HuH-7.5 (cell line): Measurements from ENCODE around the gene GCKR.

Experiments
- DNase-seq: peaks from one replicate; pipeline ENCODE4 v3.0.0; 2011; ENCODE audit warnings: low spot score

Gene GCKR, protein sequence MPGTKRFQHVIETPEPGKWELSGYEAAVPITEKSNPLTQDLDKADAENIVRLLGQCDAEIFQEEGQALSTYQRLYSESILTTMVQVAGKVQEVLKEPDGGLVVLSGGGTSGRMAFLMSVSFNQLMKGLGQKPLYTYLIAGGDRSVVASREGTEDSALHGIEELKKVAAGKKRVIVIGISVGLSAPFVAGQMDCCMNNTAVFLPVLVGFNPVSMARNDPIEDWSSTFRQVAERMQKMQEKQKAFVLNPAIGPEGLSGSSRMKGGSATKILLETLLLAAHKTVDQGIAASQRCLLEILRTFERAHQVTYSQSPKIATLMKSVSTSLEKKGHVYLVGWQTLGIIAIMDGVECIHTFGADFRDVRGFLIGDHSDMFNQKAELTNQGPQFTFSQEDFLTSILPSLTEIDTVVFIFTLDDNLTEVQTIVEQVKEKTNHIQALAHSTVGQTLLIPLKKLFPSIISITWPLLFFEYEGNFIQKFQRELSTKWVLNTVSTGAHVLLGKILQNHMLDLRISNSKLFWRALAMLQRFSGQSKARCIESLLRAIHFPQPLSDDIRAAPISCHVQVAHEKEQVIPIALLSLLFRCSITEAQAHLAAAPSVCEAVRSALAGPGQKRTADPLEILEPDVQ

DNA sequence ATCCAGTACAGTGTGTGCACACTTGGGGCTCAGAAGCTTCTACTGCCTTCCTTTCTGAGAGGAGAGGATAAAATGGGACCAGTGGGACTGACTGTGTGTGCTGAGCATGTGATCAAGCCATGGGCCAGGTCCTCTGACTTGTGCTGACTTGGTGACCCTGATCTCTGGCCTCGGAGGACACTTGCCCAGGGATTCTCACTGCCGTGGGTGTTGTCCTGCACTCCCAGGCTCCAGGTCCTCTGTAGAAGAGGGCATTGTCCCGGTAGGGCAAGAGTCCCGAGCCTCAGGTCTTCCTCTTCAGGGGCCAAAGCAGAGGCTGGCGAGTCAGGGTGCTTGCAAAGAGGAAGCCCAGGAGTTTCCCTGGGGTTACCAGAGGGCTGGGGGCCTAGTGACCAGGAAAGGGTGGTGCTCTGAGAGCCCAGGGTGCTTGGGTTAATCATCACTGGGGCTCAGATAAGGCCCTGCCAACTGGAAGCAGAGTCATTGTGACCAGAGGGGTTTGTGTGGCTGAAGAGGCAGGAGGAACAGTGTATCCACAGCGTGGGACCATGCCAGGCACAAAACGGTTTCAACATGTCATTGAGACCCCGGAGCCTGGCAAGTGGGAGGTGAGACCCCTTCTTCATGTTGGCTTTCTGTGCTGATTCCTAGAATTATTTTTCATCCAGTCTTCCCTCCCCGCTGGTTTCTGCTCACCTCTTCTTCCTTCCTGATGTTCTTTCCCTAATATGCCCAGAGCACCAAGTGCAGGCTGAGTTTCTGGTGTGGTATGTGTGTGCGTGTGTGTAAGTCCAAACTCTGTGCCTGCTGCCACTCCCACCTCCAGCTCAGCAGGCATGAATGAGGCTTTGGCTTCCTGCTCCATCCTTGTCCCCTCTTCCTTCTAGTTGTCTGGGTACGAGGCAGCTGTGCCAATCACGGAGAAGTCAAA lies at the start of gene GCKR:
TSS of gene GCKR (plus strand) at position 483 of the 931 bp plus-strand sequence. CDS start at position 549, 66 bp downstream.
- DNase-seq: peak; percentile 40

DNA sequence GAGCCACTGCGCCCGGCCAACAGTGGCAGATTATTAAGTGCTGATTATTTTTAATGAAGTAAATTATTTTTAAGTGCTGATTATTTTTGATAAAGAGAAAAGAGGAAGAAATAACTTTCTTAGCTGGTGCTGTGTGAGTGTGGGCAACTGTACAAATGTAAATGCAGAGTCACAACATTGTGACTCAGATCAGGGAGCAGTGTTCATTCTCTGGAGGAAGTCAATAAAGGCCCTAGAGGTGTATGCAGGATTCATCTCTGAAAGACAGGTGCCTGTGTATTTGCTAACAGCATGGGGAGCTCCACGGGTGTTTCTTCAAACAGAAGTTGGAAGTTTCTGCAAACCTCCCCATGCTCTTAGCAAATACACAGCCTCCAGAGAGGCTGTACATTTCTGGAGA lies 48.3 kb upstream of the GCKR start:
- DNase-seq: no peak

DNA sequence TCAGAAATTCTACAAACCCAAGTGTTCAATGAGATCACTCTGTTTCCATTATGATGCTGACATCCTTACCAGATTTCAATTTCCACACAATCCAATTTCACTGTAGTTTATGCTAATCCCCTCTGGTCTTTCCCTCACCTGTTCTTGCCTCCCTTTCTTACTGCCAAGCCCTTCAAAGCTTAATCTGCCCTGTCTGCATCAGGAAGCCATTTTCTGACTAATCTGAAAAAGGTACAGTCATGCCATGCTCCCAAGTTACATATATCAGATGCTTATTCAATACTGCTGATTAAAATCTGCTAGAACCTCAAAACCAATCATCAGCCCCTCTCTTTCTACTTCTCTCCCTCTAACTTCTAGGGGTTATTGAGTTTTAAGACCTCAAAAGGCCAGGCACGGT lies 45.5 kb upstream of the GCKR start:
- no peak for DNase-seq

DNA sequence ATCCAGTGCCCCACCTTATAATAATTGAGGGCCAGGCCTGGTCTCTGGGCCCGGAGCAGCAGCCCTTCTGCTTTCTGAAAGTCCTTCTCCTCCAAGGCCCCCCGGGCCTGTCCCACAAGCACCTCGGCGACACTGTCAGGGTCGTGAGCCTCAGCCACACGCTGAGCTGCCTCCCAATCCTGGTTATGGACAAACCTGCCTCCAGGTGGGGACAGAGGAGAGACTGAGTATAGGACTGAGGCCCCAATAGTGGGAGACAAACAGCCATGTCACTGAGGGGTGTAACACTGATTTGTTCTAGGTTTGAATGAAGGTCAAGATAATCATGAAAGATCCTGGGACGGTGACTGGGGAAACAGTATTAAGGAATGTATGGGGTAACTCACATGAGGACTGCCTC lies 42.7 kb upstream of the GCKR start:
- DNase-seq: no peak

DNA sequence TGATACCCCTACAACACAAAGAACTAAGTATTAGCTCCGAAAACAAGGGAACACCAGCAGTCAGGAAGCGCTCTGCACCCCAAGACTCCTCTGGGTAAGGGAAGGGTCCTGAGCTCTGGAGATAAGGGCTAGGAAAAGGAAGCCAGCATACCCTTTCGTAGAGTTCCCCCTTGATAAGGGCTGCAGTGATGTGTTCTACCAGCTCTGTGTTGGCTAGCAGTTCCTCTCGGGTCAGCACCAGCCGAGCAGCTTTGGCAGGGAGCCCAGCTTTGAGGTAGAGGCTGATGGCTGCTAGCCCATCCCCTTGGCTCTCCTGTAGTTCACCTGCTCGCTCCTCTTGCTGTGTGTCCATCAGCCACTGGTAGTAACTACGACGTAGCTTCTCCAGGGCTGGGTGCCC lies 35.5 kb upstream of the GCKR start:
- DNase-seq: no peak

DNA sequence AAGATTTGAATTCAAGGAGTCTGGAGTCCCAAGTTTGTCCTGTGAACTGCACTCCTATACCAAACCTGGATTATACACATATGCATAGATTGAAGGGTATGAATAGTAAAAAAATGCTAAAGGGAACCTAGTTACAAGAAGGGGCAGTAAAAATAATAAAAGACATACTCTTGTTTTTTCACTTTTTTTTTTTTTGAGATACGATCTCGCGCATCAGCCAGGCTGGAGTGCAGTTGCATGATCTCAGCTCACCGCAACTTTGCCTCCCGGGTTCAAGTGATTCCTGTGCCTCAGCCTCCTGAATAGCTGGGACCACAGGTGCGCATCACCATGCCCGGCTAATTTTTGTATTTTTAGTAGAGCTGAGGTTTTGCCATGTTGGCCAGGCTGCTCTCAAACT lies 32.2 kb upstream of the GCKR start:
- no peak for DNase-seq

DNA sequence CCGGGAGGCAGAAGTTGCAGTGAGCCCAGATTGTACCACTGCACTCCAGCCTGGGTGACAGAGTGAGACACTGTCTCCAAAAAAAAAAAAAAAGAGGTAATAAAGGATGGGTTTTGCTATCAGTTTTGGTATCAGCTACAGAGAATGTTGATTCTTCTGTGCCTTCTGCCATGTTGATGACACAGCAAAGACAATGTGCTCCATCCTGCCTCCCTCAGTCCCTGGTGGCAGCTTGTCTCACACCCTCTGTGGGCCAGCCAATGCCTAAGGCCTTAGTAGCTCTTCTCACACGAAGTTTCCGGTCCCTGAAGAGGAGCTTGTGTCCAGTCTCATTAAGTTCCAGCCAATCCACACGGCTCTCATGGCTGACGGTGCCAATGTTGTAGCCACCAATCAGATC lies 24.7 kb upstream of the GCKR start:
- DNase-seq: no peak

DNA sequence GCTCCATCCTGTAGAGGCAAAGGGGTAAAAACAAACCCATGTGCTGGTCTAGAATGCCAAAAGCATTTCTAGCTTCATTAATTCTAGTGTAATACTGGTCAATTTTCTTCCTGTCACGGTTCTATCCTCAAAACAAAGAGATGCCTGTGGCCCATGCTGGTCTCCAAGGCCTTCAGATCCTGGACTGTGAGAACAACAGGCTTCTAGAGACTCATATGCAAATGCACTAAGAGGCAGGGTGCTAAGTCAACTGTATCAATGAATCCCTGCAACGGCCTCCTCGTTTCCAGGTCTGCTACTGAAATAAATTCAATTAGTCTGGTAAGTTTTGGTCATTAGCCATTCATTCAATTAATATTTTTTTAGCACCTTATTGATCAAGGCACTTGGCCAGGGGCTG lies 11.1 kb upstream of the GCKR start:
- DNase-seq: no peak

DNA sequence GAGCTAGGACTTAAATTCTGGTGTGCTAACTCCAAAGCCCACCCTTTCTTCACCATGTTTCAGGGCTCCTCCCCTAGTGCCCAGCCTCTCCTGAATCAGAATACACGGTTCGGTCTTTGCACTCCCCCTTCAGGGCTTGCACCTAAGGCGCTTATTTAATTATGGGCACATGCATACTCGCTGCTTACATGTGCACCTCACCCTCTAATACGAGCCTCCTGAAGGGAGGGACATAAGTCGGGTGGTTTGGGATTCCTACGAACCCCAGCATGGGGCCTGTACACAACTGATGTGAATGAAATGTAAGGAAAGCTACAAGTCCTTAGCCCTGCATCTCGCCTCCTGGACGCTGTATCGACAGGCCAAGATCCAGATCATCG lies 7.5 kb upstream of the GCKR start:
- no peak for DNase-seq

DNA sequence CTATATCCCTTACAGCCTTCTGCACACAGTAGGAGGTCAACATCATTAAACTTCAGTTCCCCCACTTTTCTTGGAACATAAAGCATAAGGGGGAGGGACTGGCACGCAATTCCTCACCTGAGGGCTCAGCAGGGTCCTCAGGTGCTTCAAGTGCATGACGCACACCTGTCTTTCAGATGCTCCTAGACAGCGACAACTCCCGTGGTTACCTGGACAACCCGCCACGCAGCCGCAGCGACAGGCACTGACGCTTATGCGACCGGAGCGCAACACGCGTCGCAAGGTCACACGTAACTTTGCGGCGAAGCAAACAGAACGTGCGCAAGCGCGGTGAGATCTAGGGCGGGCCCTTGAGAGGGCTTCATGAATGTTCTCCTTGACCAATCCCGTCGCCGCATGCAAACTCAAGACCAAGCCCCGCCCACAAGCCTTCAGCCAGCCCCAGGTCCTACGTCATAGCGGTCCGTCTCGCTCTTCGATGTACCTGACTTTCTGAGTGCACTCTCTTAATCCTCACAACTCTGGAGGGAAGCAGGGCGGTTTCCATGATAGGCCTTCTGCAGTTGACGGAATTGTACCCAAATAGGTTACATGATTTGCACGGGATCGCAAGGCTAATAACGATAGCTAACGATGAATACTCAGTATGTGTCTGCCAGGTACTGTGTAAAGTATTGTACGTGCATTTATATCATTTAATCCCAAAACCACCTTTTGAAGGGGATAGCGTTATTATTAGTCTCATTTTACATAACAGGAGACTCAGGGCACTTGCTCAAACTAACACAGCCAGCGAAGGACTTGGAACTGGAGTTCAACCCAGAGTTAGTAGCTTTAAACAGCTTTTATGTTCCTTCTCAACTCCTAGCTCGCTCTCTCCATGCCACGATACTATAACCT lies 6.9 kb upstream of the GCKR start, which contains the start of gene IFT172:
TSS of gene IFT172 (minus strand) at position 246 of the 900 bp plus-strand sequence. CDS start at position 156, 90 bp downstream.
- DNase-seq: peak; percentile 93

DNA sequence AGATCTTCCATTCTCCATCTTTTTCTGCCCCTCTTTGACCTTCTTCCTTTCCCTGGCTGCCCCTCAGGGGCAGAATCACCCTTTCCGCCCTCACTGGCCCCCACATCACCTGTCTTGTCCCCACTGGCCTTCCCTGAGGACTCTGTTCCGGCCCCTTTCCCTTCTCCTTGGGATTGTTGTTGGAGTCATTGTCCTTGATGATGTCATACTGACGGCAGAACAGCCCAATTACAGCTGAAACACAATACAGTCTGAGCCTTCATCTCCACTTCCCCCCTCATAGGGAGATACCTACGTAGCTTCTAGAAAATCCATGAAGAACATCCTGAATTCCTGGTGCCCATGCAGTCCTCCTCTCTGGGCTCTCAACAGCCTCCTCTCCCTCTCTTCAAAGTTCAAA lies 4.1 kb upstream of the GCKR start:
- no peak for DNase-seq

DNA sequence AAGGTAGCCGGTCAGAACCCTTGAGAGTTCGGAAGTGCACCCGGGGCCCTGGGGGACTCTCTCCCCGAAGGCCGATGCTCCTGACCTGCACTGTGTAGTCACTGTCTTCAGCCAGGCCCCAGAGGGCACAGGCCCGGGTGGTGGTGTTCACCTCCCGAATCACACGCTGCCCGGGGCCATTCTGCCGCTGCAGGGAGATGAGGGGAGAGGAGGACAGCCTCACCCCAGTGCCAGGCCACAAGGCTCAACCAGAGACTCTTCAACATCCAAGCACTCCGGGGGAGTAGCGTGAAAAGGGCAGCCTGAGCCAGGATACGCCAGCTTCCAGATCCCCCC lies 2.7 kb upstream of the GCKR start:
- DNase-seq: no peak

DNA sequence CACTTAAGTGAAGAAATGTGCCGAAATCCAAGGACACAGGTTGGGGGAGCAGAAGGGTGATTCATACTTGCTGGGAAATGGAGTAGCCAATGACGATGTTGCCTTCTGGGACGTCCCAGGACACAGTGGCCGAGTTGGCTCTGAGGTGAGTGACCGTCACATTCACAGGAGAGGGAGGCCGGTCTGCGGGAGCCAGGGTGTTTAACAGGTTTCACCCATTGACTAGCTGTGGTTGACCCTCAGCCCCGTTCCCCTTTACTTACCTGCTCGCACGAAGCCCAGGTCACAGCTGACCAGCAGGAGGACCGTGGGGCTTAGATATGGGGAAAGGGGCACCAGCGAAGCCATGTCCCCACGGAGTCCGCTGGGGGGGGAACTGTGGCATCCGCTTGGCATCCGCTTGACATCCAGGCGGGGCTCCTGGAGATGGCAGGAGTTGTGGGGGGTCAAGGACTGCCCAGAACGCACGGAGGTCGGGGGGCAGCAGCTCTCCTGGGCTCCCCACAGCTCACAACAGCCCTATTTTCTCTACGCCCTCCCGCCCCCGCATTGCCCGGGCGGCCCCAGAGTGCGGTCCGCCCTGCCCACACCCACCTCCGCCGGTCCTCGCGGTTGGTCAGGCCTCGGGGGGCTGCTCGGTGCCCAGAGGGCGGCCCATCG lies 2.2 kb upstream of the GCKR start:
- no peak for DNase-seq

DNA sequence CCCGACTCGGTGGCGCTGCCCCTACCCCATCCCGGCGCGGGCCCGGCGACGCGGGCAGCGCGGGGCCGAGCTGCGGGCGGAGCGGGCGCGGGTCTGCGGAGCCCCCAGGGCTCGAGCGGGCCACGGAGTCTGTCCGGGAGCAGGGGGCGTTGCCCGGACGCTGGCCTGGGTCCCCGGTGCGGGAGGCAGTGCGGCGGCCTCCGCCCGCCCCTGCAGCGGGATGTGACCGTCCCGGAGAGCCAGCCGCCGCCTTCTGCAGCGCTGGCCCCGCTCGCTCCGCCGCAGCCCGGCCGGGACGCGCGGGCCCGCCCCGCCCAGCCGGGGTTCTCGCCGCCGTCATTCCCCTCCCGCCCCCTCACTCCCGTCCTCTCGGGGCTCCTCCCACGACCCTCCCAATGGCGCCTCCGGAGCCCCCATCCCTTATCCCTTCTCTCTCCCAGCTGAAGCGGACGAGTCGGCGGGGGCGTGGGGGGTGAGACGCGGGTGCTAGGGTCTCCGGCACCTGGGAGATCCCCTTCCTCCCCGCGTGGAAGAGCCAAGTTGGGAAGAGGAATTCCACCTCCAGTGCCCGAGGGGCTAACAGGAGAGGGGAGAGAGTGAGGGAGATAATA lies 1.6 kb upstream of the GCKR start, which contains the start of gene FNDC4:
TSS of gene FNDC4 (minus strand) at position 257 of the 611 bp plus-strand sequence. CDS start 521 bp downstream, outside the sequence.
- peak; percentile 28 for DNase-seq

DNA sequence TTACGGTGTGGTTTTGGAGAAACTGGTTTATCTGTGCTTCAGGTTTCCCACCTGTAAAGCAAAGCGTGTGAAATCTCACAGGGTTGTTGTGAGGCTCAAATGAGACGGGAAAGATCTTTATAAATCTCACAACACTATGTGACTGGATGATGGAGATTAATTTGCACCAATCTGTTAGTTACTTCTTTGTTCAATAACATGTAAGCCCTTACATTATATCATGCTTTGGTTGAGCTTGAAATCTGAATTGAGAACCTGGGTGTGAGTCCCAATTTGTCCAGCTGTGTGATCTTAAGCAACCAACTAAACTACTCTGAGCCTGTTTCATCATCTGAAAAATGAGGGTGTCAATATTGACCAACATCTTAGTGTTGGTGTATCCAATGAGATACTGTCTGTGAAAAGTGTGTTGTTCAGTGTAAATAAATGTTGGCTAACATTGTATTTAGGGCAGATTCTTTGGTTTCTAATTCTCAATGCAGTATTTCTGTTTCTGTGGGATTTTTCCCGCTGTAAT lies 741 bp upstream of the GCKR start:
- DNase-seq: no peak

DNA sequence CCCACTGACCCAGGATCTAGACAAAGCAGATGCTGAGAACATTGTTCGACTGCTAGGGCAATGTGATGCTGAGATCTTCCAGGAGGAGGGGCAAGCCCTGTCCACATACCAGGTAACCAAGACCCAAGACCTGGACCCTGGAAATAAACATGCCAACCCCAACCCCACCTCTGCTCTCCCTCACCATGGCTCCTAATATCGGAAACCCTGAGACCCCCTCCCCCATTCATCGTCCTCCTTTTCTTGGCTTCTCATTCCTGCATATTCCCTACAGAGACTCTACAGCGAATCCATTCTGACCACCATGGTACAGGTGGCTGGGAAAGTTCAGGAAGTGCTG lies 619 bp downstream of the GCKR start:
- no peak for DNase-seq

DNA sequence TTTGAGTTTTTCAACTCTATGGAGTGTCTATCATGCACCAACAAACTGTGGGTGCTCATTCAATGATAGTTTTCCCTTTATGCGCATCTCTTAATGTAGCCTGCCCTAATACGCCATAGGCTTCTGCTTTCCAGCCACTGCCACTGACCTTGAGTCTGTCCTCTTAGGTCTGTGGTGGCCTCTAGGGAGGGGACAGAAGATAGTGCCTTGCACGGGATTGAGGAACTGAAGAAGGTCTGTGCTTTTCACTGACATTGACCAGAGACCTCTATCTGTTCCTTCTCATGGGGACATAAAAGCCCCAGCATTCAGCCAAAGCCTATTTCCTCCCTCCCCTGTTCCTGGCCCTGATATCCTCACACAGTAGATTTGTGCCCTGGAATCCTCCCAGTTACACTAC lies 2.3 kb downstream of the GCKR start:
- DNase-seq: no peak

DNA sequence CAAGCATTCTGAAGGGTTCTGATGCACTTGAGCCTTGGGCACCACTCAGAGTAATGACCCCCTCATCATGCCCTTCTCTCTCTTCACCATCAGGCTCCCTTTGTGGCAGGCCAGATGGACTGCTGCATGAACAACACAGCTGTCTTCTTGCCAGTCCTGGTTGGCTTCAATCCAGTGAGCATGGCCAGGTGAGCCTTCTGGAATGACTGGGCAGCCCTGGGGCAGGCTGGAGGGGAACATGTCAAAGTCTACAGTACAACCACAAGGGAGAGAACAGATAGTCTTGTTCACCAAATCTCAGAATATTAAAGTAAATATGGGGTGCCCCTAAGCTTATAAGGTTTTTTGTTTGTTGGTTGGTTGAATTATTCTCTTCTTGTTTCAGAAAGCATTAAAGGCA lies 4.4 kb downstream of the GCKR start:
- no peak for DNase-seq

DNA sequence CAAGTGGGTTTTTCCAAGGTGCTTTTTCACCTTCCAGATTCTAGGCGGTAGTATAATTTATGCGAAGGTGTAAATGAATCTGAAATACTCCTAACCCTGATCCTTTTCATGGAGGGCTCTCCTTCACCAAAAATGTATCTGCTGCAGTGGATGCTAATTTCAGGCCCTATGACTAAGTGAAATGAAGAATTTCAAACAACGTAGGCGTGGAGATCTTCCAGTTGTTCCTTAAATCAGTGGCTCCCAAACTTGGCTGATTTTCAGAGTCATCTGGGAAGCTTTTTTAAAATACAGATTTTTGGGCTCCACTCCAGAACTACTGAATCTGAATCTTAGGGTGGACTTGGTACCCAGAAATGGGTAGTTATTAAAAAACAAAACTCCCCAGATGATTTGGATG lies 5.5 kb downstream of the GCKR start:
- no peak for DNase-seq

DNA sequence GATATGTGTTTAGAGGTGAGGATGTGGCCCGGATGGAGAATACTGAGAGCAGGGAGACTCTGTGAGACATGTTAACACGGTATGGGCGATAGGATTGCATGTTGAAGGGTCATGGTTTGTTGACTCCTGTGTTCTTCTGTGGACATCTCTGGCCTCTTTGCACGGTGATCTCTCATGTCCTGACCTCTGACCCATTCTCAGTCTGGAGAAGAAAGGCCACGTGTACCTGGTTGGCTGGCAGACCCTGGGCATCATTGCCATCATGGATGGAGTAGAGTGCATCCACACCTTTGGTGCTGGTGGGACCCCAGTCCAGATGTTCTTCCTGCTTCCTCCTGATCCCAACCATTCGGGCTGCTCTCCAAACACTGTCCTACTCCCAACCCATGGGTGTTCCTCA lies 9.9 kb downstream of the GCKR start:
- no peak for DNase-seq
